HK-2 (cell line): ENCODE results near the gene EFEMP1.

Experiments
- DNase-seq: peaks from one replicate; pipeline ENCODE4 v3.0.0-alpha.2; 2018; ENCODE audit not compliant: unreplicated experiment

EFEMP1 gene

GRCh38 chr2:55934337-55934736 is 10.8 kb upstream of the EFEMP1 start:
- DNase-seq = no peak

GRCh38 chr2:55932843-55933242 is 9.3 kb upstream of the EFEMP1 start:
- DNase-seq = no peak

DNA sequence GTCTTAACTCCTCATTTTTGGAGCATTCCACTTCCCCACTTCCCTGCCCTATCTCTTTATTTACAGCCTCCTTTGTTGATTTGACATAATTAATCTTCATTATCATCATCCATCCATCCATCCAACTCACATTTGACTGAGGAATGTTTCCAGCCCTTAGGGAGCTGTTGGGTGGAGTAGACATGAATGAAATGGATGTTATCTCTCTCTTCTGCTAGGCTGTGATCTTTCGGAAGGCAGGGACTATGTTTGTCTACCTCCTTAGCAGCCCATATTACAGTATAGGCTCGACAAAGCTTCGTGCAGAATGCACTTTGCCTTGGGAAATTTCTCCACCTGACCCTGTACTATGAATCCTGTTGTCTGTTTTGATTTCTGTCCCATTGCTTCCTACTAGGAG is 7.7 kb upstream of the EFEMP1 start:
- no peak for DNase-seq

GRCh38 chr2:55929476-55929875 is 5.9 kb upstream of the EFEMP1 start:
- no peak for DNase-seq

- DNase-seq = no peak
Observed at GRCh38 chr2:55926974-55927373, 3.4 kb upstream of the EFEMP1 start.

GRCh38 chr2:55926246-55926645 is 2.7 kb upstream of the EFEMP1 start:
- DNase-seq = no peak

DNA sequence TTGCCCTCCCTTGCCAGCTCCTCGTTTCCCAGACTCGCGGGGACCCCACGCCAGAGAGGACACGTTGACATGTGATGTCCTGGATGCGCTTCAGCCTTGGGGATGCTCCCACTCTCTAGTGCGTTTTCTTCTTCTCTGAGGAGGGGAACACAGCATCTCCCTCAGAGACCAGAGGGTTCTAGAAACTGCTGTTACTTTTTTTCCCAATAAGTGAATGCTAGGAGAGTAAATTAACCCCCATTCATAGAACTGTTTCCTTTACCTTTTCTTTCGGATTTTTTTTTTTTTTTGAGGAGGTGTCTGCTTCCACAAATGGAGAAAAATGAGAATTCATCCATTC is 370 bp upstream of the EFEMP1 start:
- no peak for DNase-seq

GRCh38 chr2:55922291-55922907 is 1.2 kb downstream of the EFEMP1 start:
- DNase-seq = no peak

- no peak for DNase-seq
Observed at GRCh38 chr2:55919574-55919973, 4.0 kb downstream of the EFEMP1 start.

GRCh38 chr2:55918856-55919255 is 4.7 kb downstream of the EFEMP1 start:
- DNase-seq = no peak

GRCh38 chr2:55917713-55918390 is 5.7 kb downstream of the EFEMP1 start:
- no peak for DNase-seq

GRCh38 chr2:55917117-55917516 is 6.5 kb downstream of the EFEMP1 start:
- no peak for DNase-seq

GRCh38 chr2:55916473-55917049 is 7.0 kb downstream of the EFEMP1 start:
- no peak for DNase-seq

DNA sequence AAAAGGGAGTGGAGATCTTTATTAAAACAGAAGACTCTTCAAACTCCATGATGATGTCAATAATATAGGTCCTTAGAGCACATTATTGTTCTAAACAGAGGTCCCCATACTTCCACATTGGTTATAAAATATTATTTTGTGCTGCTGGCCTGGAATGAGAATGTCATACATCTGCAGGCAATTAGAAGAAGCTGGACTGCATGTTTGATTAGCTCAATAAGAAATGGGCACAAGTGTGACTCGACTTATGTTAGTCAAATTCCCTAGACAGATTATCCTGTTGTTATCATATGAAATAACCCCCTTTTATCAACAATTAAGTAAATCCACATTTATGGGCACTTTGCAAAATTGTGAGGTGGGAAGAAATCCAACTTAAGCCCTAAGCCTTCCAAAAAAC is 8.8 kb downstream of the EFEMP1 start:
- DNase-seq = no peak

- DNase-seq = no peak
Observed at GRCh38 chr2:55912926-55913325, 10.7 kb downstream of the EFEMP1 start.

- DNase-seq = no peak
Observed at GRCh38 chr2:55910077-55910476, 13.5 kb downstream of the EFEMP1 start.

DNA sequence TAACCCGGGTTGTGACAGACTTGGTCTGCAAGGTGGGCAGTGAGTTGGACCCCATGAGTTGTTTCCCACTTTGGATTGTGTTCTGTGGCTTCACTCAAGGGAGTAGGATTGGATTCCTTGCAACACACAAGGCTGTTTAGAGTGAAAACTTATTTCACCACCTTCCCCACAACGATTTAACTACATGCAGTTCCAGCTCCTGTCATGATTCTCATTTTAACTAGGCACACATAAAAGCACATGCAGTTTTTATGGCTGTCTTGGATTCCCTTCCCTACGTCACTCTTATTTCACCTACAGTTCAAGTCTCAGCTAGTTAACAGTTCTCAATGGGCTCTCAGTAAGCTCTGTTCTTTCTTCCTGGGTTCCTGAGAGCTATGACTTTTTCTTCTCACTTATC is 15.9 kb downstream of the EFEMP1 start:
- no peak for DNase-seq

DNA sequence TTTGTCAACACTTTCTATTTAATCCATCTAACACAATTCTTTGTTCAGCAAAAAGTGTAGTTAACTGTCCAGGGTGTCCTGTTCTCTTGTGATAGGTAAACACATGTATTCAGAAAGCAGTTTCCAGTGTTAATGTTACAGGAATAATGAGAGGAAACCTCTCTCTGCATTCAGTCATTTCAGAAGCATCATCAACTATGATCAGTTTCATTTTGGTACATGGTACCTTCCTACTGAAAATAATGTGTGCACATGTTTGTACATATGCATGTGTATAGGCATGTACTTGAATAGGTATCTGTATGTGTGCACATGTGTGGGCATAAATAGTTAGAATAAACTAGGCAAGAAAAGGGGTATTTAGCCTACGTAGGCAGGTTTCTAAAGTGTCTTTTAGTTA is 16.6 kb downstream of the EFEMP1 start:
- no peak for DNase-seq

DNA sequence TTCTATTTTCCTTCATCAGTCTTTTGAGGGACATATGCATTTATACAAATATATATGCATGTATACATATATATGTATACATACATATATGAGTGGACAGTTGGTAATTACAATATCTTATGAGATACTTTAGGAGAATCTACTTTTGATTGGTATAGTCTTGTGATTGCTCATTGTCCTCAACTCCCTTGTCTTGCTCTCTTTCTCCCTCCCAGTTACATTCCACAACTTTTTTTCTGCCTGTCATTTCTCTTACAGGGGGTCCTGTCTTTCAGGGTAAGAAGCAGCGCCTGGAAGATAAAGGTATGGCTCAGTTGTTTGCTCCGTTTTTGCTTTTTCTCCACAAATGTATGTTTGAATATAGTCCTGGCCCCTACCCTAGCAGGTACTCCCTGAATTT is 19.9 kb downstream of the EFEMP1 start:
- DNase-seq = no peak

DNA sequence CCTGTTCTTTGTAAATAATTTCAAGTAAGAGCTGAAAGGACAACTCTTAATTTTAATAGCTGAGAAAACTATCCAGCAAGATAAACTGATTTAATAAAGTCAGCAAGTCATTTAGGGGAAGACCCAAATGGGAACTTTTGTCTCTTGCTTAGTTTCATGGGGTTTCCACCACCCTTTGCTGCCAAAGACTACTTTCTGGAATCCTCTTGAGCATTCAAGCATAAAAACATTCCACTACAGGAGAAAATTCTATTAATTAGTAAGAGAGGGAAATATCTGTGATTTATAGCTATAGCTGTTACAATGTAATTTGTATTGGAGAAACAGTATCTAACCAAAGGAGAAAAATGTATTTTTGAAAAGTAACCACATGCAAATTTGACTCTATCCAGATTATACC is 20.6 kb downstream of the EFEMP1 start:
- DNase-seq = no peak

GRCh38 chr2:55902429-55902828 is 21.2 kb downstream of the EFEMP1 start:
- DNase-seq = no peak

DNA sequence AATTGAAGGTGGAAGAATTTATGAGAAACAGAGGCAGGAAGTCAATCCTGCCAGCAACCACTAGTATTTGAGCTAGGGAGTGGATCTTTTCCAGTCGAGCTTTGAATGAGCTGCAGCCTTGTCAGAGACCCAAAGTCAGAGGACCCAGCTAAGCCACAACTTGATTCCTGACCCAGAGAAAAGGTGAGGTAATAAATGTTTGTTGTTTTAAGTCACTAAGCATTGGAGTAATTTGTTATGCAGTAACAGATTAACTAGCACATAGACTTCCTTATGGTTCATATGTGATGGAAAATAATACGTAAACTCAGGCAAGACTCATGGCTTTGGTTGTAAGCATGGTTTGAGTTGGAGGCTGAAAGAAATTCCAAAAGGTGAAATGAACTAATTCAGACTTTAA is 21.6 kb downstream of the EFEMP1 start:
- peak; percentile 41 for DNase-seq

DNA sequence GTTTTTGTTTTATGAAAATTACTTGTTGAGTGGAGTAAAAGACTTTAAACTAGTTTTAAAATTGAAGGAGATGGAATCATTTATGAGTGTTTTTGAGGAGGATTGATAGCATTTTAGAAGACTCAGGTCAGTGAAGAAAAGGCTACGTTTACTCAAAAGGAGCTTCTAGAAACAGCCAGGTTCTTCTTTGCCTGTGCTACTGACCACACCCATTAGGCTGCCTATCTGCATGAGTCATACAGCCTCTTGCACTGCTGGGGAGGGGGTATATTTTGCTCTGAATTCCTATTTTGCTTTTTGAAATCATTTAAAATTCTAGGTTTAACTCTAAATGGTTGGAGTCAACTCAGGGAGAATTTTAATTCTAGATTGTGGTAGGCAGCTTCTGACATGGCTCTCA is 22.3 kb downstream of the EFEMP1 start:
- DNase-seq = no peak

- DNase-seq = no peak
Observed at GRCh38 chr2:55899881-55900280, 23.7 kb downstream of the EFEMP1 start.
